GM20431 (cell line): ENCODE data around the gene BCAP31.
"Not testable (repeated sequence)": the region's sequence is repeated elsewhere in the genome, so short reads cannot be mapped to it uniquely, and the experiment has no call there.

Experiments
- in situ Hi-C: fragments of 300-500 bp; cut with MseI, MboI; formaldehyde crosslinking; loops from one replicate; pipeline ENCODE4 v1.15.0; 2020; ENCODE audit warnings: low sequenced_read_pairs; ENCODE audit not compliant: unreplicated experiment

The BCAP31 gene

GRCh38 chrX:153719238-153719637, 4.9 kb downstream of the BCAP31 start:
- in situ Hi-C loops, result no loop called here

GRCh38 chrX:153717445-153717844, 6.7 kb downstream of the BCAP31 start:
- in situ Hi-C loops, result no loop called here

- in situ Hi-C loops, result no loop called here
Measured at GRCh38 chrX:153714256-153714655, 9.9 kb downstream of the BCAP31 start.

GRCh38 chrX:153709726-153710674, 14.2 kb downstream of the BCAP31 start:
- in situ Hi-C loops, result no loop called here

- in situ Hi-C loops, result no loop called here
Measured at GRCh38 chrX:153708415-153708814, 15.8 kb downstream of the BCAP31 start.

GRCh38 chrX:153707406-153707805, 16.8 kb downstream of the BCAP31 start:
- in situ Hi-C loops, result no loop called here

GRCh38 chrX:153706799-153707198, 17.4 kb downstream of the BCAP31 start:
- in situ Hi-C loops, result no loop called here

GRCh38 chrX:153705403-153706060, 18.7 kb downstream of the BCAP31 start:
- in situ Hi-C loops, result not testable (repeated sequence)

GRCh38 chrX:153704631-153705402, 19.4 kb downstream of the BCAP31 start:
- in situ Hi-C loops, result not testable (repeated sequence)

GRCh38 chrX:153704021-153704526, 20.1 kb downstream of the BCAP31 start:
- in situ Hi-C loops, result no loop called here

- in situ Hi-C loops, result no loop called here
Measured at GRCh38 chrX:153703036-153703370, 21.2 kb downstream of the BCAP31 start.

- in situ Hi-C loops, result no loop called here
Measured at GRCh38 chrX:153702336-153703035, 21.7 kb downstream of the BCAP31 start.

- in situ Hi-C loops, result no loop called here
Measured at GRCh38 chrX:153701706-153702105, 22.5 kb downstream of the BCAP31 start.

GRCh38 chrX:153700967-153701366, 23.2 kb downstream of the BCAP31 start:
- in situ Hi-C loops, result no loop called here

GRCh38 chrX:153700376-153700945, 23.7 kb downstream of the BCAP31 start:
- in situ Hi-C loops, result no loop called here

GRCh38 chrX:153699784-153700371, 24.3 kb downstream of the BCAP31 start:
- in situ Hi-C loops, result not testable (repeated sequence)

- in situ Hi-C loops, result not testable (repeated sequence)
Measured at GRCh38 chrX:153699210-153699783, 24.9 kb downstream of the BCAP31 start.

- in situ Hi-C loops, result no loop called here
Measured at GRCh38 chrX:153697924-153698865, 26.0 kb downstream of the BCAP31 start.
